ENCODE results near the gene MATR3. TPM values are rescaled to one million over a fixed set of nuclear protein-coding genes. Genes with fewer than 3 reads are reported as not detected.

MATR3 gene
- total RNA-seq, 1 experiment from 2014 or later = 267 TPM

DNA sequence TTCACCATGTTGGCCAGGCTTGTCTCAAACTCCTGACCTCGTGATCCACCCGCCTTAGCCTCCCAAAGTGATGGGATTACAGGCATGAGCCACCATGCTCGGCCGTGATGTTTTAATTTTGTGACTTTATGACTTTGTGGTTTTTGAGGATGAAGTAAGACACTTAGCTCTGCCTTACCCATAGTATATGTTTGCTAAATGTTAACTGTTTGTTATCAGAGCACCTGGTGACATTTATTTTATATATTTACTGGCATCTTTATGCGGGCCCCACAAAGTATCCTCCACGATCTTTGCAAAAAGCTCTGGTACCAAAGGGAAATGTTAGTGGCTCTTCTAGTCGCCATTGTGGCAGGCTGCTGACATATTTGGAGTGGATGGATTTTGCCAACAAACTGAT is 82.8 kb downstream of the MATR3 start:
- Mint-ChIP-seq H3K36me3 (ENCODE audit: insufficient read depth in 1 of 3, low read depth in 3 of 3) (peaks cover 6 to 23% (median 8%) of the 10 kb centered on the region in 3 experiments; a peak in 6 of 7 replicates), H3K9me3 (no peaks in the 10 kb centered on the region), H3K4me3 (no peak overlapping the region), H3K27me3 (ENCODE audit: low read depth) (no peaks in the 10 kb centered on the region), H3K27ac (no peak overlapping the region; a peak in 1 of 7 replicates), H3K4me1 (peaks cover 13 to 17% of the 10 kb centered on the region in 2 experiments; a peak in 3 of 4 replicates)
- Histone ChIP-seq H3K79me2 (ENCODE audit: insufficient read depth, low read length) (no peaks in the 10 kb centered on the region), H3K4ac (ENCODE audit: low read depth, low read length) (no peak overlapping the region), H3K56ac (ENCODE audit: insufficient read length, low read depth, low read length) (no peak overlapping the region), H2BK12ac (ENCODE audit: insufficient read length, low read depth, low read length) (no peak overlapping the region), H2BK5ac (ENCODE audit: insufficient read length, low read length) (no peak overlapping the region), H4K5ac (ENCODE audit: insufficient read length, low read depth, low read length) (no peak overlapping the region), H3K9ac (ENCODE audit: extremely low read depth, insufficient read length, low read length) (no peak overlapping the region), H3K4me1 (ENCODE audit: insufficient read depth, low read length) (no peaks in the 10 kb centered on the region), H3K14ac (ENCODE audit: insufficient read depth, low read length) (no peak overlapping the region), H2BK15ac (ENCODE audit: low read depth, low read length) (no peak overlapping the region), H3K27ac (ENCODE audit: insufficient read length, low read depth, low read length) (no peak overlapping the region), H4K8ac (replicated peaks; ENCODE audit: insufficient read length, low read depth, low read length) (no peak overlapping the region), H4K91ac (ENCODE audit: insufficient read length, low read depth, low read length) (no peak overlapping the region), H3T11ph (ENCODE audit: low read length) (no peak overlapping the region), H2AK5ac (ENCODE audit: insufficient read length, low read length) (no peak overlapping the region), H3K79me1 (ENCODE audit: insufficient read depth, low read depth, low read length, poor library complexity, severe bottlenecking) (no peaks in the 10 kb centered on the region), H3K9me3 (ENCODE audit: control insufficient read depth, low read depth, low read length) (no peaks in the 10 kb centered on the region), H3K23me2 (ENCODE audit: insufficient read length, low read depth, low read length, poor library complexity, severe bottlenecking) (no peaks in the 10 kb centered on the region), H3K4me2 (ENCODE audit: insufficient read depth, insufficient read length, low read length) (no peak overlapping the region), H4K20me1 (ENCODE audit: control insufficient read depth, insufficient read depth, insufficient read length) (no peaks in the 10 kb centered on the region), H3K23ac (ENCODE audit: insufficient read length, low read depth, low read length) (no peak overlapping the region), H2AFZ (ENCODE audit: low read length) (no peak overlapping the region), H2BK20ac (ENCODE audit: low read depth, low read length, poor library complexity, severe bottlenecking) (no peak overlapping the region), H3K27me3 (ENCODE audit: insufficient read depth, low read length) (no peaks in the 10 kb centered on the region), H3K18ac (ENCODE audit: insufficient read length, low read depth, low read length) (no peak overlapping the region), H2BK120ac (ENCODE audit: low read depth, low read length, poor library complexity, severe bottlenecking) (no peak overlapping the region)
- DNase-seq = no peak
- WGBS (ENCODE audit: extremely low coverage, insufficient read length, low lambda C conversion rate) = no CpG with 5 or more reads among the region's 7 CpGs
- TF ChIP-seq CTCF (conservative IDR thresholded peaks at IDR 0.05) = no peak

Data from H9 (cell line).